Activated CD8-positive, alpha-beta memory T cell treated with anti-CD3 and anti-CD28 coated beads, Interleukin-2, amount 50 U/mL, for 1 hour (primary cell): ENCODE measurements around the gene CIT.

Source experiments
- DNase-seq: peaks from one replicate; pipeline ENCODE4 v3.0.0-alpha.2; 2020; ENCODE audit errors: extremely low read depth

Gene CIT

GRCh38 chr12:119699199-119699760 lies 177.8 kb downstream of the CIT start:
- DNase-seq: no peak

DNA sequence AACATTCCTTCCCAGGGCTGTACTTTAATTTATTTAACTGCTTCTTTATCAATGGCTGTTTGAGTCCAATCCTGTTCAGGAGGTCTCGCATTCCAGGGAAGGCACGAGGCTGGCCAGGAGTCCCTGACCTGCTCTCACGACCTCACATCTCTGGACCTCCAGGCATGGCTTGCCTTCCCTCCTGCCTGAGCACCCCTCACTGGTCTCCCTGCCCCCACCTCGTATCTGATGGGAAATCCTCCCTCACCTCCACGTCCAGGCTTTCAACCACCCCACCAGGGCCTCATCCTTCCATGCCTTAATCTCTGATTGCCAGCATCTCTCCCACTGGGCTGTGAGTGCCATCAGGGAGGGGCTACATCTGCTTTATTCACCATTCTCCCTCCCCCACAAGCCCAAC lies 180.2 kb downstream of the CIT start:
- no peak for DNase-seq

DNA sequence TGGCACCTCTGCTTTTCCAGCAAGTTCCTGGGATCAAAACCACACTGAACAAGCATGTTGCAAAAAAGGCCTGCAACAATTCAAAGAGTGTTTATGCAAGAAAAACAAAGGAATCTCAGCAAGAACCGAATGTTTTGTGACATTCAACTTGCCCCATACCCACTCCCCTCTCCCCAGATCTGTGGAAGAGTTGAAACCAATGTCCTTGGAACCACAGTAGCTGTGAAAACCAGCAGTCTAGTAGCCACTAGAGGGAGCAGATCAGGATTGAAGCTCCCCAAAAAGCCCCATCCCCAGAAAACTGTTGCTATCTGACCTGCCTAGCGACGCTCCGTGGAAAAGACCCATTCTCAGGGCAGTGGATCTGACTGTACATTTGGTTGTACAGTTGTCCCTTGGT lies 182.1 kb downstream of the CIT start:
- DNase-seq: no peak

- DNase-seq: no peak
These were observed 183.0 kb downstream of the CIT start for GRCh38 chr12:119694111-119694510.

DNA sequence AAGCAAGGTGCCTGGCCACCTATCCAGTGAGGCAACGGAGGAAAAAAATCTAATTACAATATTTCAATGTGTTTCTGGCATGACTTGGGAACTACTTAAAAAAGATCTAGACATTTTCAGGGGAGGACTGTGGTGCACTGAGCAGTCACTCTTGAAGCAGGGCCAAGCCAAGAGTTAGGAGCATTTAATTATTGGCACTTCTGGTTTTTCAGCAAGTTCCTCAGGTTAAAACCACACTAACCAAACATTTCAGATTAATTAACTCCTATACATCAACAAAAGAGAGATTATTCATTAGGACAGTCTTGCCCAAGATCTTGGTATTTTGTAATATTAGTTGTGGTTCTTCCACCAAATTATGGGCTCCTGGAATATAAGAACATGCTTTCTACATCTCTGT lies 183.6 kb downstream of the CIT start:
- DNase-seq: no peak

GRCh38 chr12:119692997-119693396 lies 184.1 kb downstream of the CIT start:
- no peak for DNase-seq

DNA sequence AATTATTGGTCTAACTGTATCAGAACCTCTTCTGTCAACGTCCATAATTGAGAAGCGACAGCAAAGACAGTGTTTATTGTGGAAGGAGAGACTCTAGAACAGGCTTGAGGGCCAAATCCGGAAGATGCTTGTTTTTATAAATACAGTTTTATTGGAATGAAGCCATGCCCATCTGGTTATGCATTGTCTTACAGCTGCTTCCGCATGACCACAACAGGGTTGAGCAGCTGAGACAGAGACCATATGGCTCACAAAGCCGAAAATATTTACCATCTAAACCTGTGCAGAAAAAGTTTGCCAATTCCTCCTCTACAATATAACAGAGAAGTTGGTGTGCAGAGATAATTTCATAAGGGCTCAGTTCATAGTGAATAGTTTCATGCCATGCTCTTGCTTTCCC lies 184.7 kb downstream of the CIT start:
- DNase-seq: no peak

DNA sequence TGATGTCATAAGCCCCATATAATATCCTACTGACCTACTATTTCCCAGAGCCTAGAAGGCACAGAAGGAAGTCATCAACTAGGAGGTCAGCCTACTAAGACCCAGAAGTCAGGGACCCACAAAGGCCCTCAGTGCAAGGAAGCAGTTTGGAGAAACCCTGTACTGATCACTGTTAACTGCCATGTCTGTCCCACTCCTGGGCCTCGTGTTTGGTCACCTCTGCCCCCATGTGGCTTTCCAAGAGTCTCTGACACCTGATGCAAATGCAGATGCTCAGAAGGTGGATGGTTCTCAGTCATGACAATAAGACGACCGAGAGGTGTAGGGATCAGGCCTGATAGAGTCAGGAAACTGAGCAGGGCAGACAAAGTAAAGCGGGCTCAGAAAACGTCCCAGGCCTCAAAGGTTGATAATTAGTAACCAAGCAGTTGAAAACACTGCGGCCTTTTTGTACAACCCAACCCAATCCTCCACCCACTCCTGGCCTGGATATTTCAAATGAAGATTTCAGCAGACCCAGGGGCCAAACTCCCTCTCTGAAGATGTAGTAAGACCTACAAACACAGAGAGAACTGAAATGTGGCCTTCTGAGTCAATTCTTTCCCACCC lies 185.8 kb downstream of the CIT start:
- DNase-seq: no peak

GRCh38 chr12:119689935-119690500 lies 187.1 kb downstream of the CIT start:
- no peak for DNase-seq

DNA sequence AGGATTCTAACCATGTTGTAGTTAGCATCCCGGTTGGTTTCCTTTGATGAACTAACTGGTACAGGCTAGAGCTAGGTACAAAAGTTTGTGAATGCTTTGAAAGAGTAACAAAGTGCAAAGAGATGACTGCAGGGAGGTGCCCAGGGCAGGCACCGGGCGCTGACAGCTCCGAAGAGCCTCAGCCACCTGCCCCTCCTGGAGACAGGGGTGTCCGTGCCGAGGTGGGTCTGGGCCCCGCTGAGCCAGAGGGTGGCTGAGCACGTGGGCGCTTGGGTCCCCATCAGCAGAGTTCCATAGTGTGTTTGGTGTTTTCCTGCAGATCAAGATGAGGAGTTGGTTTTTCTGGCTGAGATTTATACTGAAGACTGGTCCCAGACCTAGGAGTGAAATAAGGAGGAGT lies 189.2 kb downstream of the CIT start:
- DNase-seq: no peak

- no peak for DNase-seq
These were observed 189.7 kb downstream of the CIT start for GRCh38 chr12:119687406-119687805.

GRCh38 chr12:119686776-119687175 lies 190.3 kb downstream of the CIT start:
- no peak for DNase-seq

DNA sequence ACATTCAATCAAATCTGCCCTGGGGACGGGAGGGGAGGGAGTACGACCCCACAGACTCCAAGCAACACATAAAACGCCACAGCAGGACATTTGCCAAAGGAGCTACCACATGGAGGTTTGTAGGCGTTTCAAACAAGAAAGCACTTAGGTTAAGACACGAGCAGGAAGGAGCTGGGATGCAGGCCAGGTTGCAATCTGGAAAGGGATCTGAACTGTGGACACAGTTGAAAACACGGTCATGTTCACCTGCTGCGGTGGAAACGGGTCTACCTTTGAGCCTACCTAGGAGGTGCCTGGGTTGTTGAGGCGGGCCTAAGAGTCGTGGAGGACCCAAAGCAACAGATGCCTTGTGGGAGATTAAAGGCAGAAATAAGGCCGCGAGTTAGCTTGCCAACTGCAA lies 190.8 kb downstream of the CIT start:
- no peak for DNase-seq

DNA sequence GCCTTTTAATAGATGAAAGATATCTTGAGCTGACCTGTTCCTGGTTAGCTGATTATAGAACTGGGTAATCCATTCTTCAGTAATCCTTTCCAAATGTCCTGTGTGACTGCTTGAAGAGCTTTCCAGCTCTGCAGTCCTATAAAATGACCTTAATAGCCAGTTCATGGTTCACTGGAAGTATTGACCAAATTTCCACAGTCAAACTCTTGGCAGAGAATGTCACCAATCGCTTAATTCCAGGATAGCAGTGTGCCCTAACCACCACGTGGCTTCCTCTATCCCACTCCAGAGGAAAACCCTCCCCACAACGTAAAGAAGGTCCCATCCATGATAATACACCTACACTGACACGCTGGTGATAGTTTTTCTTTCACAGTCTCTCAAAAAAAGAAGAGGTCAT lies 191.7 kb downstream of the CIT start:
- DNase-seq: no peak

GRCh38 chr12:119684711-119685369 lies 192.3 kb downstream of the CIT start:
- DNase-seq: no peak

DNA sequence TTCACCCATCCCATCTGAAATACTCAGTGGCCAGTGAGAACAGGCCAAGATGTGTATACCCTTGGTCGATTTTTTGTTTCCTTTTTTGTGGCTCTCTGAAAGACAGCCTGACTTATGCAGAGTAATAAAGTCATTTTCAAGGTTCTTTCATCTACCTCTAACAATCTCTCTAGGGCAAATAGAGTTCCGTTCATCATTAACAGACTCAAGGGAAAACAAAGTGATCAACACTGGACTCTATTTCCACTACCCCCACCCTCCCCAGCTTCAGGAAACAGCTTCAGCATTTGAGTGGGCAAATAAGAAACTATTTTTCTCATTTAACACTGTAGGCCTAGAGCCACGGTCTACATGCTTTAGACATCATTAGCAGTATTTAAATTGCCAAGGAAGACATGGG lies 193.3 kb downstream of the CIT start:
- no peak for DNase-seq

GRCh38 chr12:119683413-119683812 lies 193.7 kb downstream of the CIT start:
- DNase-seq: no peak

DNA sequence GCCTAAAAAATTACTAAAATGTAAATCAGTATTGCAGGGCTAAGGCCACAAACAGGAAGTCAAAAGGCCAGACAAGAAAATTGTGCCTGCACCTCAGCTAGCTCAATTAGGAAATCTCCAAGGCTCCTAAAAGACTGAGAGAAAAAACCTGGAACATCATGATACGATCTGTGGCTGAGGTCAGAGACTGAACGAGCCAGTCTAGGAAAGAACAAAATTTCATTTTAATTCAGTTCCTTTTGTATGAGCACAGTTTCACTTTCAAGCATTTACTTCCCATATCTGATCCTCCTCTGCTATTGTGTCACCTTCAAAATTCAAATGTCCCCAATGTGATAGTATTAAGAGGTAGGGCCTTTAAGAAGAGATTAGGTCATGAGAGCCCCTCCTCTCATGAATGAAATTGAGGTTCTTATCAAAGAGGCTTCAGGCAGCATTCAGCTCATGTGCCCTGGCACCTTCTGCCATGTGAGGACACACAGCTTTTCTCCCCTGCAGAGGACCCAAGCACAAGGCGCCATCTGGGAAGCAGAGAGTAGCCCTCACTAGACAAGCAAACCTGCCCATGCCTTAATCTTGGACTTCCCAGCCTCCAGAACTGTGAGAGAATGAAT lies 194.4 kb downstream of the CIT start:
- DNase-seq: no peak

- DNase-seq: no peak
These were observed 195.1 kb downstream of the CIT start for GRCh38 chr12:119681728-119682638.

GRCh38 chr12:119681111-119681510 lies 196.0 kb downstream of the CIT start:
- DNase-seq: no peak

- DNase-seq: no peak
These were observed 197.6 kb downstream of the CIT start for GRCh38 chr12:119679490-119679889.

DNA sequence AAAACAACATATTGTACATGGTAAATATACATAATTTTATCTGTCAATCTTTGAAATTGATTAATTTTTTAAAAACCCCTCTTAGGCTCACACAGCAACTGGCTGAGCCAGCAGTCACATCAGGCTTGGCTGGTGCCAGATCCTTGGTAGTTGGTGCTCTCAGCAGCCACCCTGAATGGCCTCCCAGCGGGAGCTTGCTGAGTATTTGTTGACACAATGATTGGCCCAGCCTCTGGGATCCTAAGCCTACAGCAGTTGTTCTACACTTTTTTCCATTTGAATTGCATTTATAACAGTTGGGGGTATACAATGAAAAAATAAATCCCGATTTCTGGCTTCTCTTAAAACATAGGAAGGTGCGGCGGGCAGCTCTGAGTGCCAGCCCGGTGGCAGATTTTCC lies 198.0 kb downstream of the CIT start:
- DNase-seq: no peak
